ENCODE measurements around the gene ADRB2.

GRCh38 chr5:148828511-148829247 lies 2.3 kb downstream of the ADRB2 start:
- no peak for TF ChIP-seq CSDC2 (CRISPR knock-in tag; IDR thresholded peaks at IDR 0.05)
- TF ChIP-seq OSR1 (CRISPR knock-in tag; IDR thresholded peaks at IDR 0.05), result no peak
